ENCODE measurements around the gene SCAPER. TPM values are rescaled to one million over a fixed set of nuclear protein-coding genes. Genes with fewer than 3 reads are reported as not detected.

SCAPER gene
- total and polyA plus RNA-seq, 4 donors = 3.3 to 18.0 (median 9.9) TPM

DNA sequence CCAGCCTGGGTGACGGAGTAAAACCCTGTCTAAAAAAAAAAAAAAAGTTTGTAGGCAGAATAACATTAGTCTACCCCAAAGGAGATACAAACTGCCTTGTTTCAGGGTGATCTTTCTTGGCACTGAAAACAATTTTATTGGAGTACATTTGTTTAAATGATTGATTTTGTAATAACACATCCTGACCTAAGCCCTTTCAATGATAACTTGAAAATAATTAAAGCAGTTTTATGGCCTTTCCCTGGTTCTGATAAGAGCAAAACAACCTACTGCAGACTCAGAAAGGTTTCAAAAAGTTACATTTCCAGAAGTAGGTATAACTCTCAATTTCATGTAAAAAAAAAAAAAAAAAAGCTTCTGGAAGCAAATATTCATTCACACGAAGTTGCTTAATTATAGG lies 404.1 kb downstream of the SCAPER start:
- TF ChIP-seq TAF1 (conservative IDR thresholded peaks at IDR 0.05) (no peak), EGR1 (IDR thresholded peaks at IDR 0.05; ENCODE audit: low read depth in 2 of 2) (no peak), HNF4G (IDR thresholded peaks at IDR 0.05) (no peak), FOXA1 (IDR thresholded peaks at IDR 0.05) (no peak), YY1 (IDR thresholded peaks at IDR 0.05) (no peak), HNF4A (conservative IDR thresholded peaks at IDR 0.05) (no peak)
- TF ChIP-seq, protein P1, sequence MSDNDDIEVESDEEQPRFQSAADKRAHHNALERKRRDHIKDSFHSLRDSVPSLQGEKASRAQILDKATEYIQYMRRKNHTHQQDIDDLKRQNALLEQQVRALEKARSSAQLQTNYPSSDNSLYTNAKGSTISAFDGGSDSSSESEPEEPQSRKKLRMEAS (IDR thresholded peaks at IDR 0.05) = no peak
- TF ChIP-seq, protein P2, sequence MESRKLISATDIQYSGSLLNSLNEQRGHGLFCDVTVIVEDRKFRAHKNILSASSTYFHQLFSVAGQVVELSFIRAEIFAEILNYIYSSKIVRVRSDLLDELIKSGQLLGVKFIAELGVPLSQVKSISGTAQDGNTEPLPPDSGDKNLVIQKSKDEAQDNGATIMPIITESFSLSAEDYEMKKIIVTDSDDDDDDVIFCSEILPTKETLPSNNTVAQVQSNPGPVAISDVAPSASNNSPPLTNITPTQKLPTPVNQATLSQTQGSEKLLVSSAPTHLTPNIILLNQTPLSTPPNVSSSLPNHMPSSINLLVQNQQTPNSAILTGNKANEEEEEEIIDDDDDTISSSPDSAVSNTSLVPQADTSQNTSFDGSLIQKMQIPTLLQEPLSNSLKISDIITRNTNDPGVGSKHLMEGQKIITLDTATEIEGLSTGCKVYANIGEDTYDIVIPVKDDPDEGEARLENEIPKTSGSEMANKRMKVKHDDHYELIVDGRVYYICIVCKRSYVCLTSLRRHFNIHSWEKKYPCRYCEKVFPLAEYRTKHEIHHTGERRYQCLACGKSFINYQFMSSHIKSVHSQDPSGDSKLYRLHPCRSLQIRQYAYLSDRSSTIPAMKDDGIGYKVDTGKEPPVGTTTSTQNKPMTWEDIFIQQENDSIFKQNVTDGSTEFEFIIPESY (IDR thresholded peaks at IDR 0.05) = no peak
- Histone ChIP-seq H3K27me3 (ENCODE audit: control insufficient read depth in 4 of 4, insufficient read depth in 4 of 4, low read length in 3 of 4) (no peaks in the 10 kb centered on the region), H3K27ac (ENCODE audit: low read depth in 1 of 2, low read length in 2 of 2) (no peak overlapping the region), H3K4me3 (ENCODE audit: low read depth in 1 of 3, low read length in 3 of 3) (no peak overlapping the region), H3K4me1 (ENCODE audit: control insufficient read depth in 4 of 4, insufficient read depth in 4 of 4, low read length in 3 of 4) (no peaks in the 10 kb centered on the region), H3K9ac (ENCODE audit: low read depth in 1 of 2, low read length in 2 of 2) (no peak overlapping the region), H3K36me3 (ENCODE audit: control insufficient read depth in 4 of 4, insufficient read depth in 3 of 4, low read depth in 1 of 4, low read length in 3 of 4) (peaks cover 0 to 4% (median 2%) of the 10 kb centered on the region in 4 donors), H3K9me3 (ENCODE audit: control insufficient read depth in 4 of 4, low read length in 3 of 4) (no peaks in the 10 kb centered on the region)
- DNase-seq (ENCODE audit: low spot score) = no peak
- 84% methylated on average over 2 of the region's 2 CpGs for WGBS

GRCh38 chr15:76495487-76495886 lies 409.7 kb downstream of the SCAPER start:
- no peaks in the 10 kb centered on the region for H3K9me3 ChIP-seq (ENCODE audit: control insufficient read depth in 4 of 4, low read length in 3 of 4)
- WGBS = 98% methylated on average over 4 of the region's 4 CpGs
- no peaks in the 10 kb centered on the region for H3K27me3 ChIP-seq (ENCODE audit: control insufficient read depth in 4 of 4, insufficient read depth in 4 of 4, low read length in 3 of 4)
- H3K4me1 ChIP-seq (ENCODE audit: control insufficient read depth in 4 of 4, insufficient read depth in 4 of 4, low read length in 3 of 4) = no peaks in the 10 kb centered on the region
- no peak overlapping the region for H3K4me3 ChIP-seq (ENCODE audit: low read depth in 1 of 3, low read length in 3 of 3)
- no peak overlapping the region for H3K27ac ChIP-seq (ENCODE audit: low read depth in 1 of 2, low read length in 2 of 2)
- H3K9ac ChIP-seq (ENCODE audit: low read depth in 1 of 2, low read length in 2 of 2) = no peak overlapping the region
- TF ChIP-seq, protein P2 (IDR thresholded peaks at IDR 0.05) = no peak
- no peak for DNase-seq (ENCODE audit: low spot score)
- H3K36me3 ChIP-seq (ENCODE audit: control insufficient read depth in 4 of 4, insufficient read depth in 3 of 4, low read depth in 1 of 4, low read length in 3 of 4) = no peaks in the 10 kb centered on the region

- Histone ChIP-seq H3K9me3 (ENCODE audit: control insufficient read depth in 4 of 4, low read length in 3 of 4) (no peaks in the 10 kb centered on the region), H3K9ac (ENCODE audit: low read depth in 1 of 2, low read length in 2 of 2) (no peak overlapping the region), H3K4me1 (ENCODE audit: control insufficient read depth in 4 of 4, insufficient read depth in 4 of 4, low read length in 3 of 4) (no peaks in the 10 kb centered on the region), H3K36me3 (ENCODE audit: control insufficient read depth in 4 of 4, insufficient read depth in 3 of 4, low read depth in 1 of 4, low read length in 3 of 4) (no peaks in the 10 kb centered on the region), H3K4me3 (ENCODE audit: low read depth in 1 of 3, low read length in 3 of 3) (no peak overlapping the region), H3K27me3 (ENCODE audit: control insufficient read depth in 4 of 4, insufficient read depth in 4 of 4, low read length in 3 of 4) (no peaks in the 10 kb centered on the region), H3K27ac (ENCODE audit: low read depth in 1 of 2, low read length in 2 of 2) (no peak overlapping the region)
- WGBS = 97% methylated on average over 1 of the region's 1 CpG
- DNase-seq (ENCODE audit: low spot score) = no peak
- TF ChIP-seq NR2F2 (IDR thresholded peaks at IDR 0.05) (no peak), HNF4G (IDR thresholded peaks at IDR 0.05) (no peak), FOXA1 (IDR thresholded peaks at IDR 0.05) (no peak), EGR1 (IDR thresholded peaks at IDR 0.05; ENCODE audit: low read depth in 2 of 2) (no peak), HNF4A (conservative IDR thresholded peaks at IDR 0.05) (no peak), YY1 (IDR thresholded peaks at IDR 0.05) (no peak), TAF1 (conservative IDR thresholded peaks at IDR 0.05) (no peak), RXRA (IDR thresholded peaks at IDR 0.05) (no peak), JUND (IDR thresholded peaks at IDR 0.05) (no peak), SP1 (IDR thresholded peaks at IDR 0.05) (no peak), RAD21 (IDR thresholded peaks at IDR 0.05) (no peak)
- TF ChIP-seq, protein P3, sequence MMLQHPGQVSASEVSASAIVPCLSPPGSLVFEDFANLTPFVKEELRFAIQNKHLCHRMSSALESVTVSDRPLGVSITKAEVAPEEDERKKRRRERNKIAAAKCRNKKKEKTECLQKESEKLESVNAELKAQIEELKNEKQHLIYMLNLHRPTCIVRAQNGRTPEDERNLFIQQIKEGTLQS (IDR thresholded peaks at IDR 0.05) = no peak
- TF ChIP-seq, protein P4, sequence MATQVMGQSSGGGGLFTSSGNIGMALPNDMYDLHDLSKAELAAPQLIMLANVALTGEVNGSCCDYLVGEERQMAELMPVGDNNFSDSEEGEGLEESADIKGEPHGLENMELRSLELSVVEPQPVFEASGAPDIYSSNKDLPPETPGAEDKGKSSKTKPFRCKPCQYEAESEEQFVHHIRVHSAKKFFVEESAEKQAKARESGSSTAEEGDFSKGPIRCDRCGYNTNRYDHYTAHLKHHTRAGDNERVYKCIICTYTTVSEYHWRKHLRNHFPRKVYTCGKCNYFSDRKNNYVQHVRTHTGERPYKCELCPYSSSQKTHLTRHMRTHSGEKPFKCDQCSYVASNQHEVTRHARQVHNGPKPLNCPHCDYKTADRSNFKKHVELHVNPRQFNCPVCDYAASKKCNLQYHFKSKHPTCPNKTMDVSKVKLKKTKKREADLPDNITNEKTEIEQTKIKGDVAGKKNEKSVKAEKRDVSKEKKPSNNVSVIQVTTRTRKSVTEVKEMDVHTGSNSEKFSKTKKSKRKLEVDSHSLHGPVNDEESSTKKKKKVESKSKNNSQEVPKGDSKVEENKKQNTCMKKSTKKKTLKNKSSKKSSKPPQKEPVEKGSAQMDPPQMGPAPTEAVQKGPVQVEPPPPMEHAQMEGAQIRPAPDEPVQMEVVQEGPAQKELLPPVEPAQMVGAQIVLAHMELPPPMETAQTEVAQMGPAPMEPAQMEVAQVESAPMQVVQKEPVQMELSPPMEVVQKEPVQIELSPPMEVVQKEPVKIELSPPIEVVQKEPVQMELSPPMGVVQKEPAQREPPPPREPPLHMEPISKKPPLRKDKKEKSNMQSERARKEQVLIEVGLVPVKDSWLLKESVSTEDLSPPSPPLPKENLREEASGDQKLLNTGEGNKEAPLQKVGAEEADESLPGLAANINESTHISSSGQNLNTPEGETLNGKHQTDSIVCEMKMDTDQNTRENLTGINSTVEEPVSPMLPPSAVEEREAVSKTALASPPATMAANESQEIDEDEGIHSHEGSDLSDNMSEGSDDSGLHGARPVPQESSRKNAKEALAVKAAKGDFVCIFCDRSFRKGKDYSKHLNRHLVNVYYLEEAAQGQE (IDR thresholded peaks at IDR 0.05) = no peak
- TF ChIP-seq, protein P2 (IDR thresholded peaks at IDR 0.05) = no peak
- TF ChIP-seq, protein P5, sequence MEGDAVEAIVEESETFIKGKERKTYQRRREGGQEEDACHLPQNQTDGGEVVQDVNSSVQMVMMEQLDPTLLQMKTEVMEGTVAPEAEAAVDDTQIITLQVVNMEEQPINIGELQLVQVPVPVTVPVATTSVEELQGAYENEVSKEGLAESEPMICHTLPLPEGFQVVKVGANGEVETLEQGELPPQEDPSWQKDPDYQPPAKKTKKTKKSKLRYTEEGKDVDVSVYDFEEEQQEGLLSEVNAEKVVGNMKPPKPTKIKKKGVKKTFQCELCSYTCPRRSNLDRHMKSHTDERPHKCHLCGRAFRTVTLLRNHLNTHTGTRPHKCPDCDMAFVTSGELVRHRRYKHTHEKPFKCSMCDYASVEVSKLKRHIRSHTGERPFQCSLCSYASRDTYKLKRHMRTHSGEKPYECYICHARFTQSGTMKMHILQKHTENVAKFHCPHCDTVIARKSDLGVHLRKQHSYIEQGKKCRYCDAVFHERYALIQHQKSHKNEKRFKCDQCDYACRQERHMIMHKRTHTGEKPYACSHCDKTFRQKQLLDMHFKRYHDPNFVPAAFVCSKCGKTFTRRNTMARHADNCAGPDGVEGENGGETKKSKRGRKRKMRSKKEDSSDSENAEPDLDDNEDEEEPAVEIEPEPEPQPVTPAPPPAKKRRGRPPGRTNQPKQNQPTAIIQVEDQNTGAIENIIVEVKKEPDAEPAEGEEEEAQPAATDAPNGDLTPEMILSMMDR (IDR thresholded peaks at IDR 0.05; ENCODE audit: low read depth, low read length, missing input control) = no peak
Observed at GRCh38 chr15:76492538-76492937, 412.6 kb downstream of the SCAPER start.
